Right renal pelvis (tissue), 4 donors: ENCODE measurements around the gene STK40. TPM values are rescaled to one million over a fixed set of nuclear protein-coding genes. Genes with fewer than 3 reads are reported as not detected.

Experiments used
- DNase-seq, 4 donors: peaks; one replicate each; pipeline ENCODE4 v3.0.0-alpha.2; 2013; ENCODE audit warnings: low read depth in 4 of 4, low spot score in 3 of 4, missing footprints in 1 of 4
- polyA plus RNA-seq, 4 donors: library from polyadenylated mRNA; unstranded; fragments of 120-200 nt; gene quantifications; one replicate each; pipeline ENCODE4 v1.2.1, GENCODE V29; 2013; ENCODE audit not compliant: insufficient read length in 4 of 4

Gene STK40
- polyA plus RNA-seq, result 10 to 100 TPM; 40.8 to 48.2 (median 43.7) TPM

GRCh38 chr1:36385410-36386264 lies at the start of gene STK40:
STK40 (minus strand) TSS chr1:36385924; CDS start chr1:36361332, 24,592 bp downstream.
- peak; percentile 94 to 98 (median 98) for DNase-seq

GRCh38 chr1:36433102-36433501 lies 47.4 kb upstream of the STK40 start:
- DNase-seq, result no peak

GRCh38 chr1:36432616-36433015 lies 46.9 kb upstream of the STK40 start:
- no peak for DNase-seq

GRCh38 chr1:36425791-36426190 lies 40.1 kb upstream of the STK40 start:
- DNase-seq, result no peak

GRCh38 chr1:36421649-36422048 lies 35.9 kb upstream of the STK40 start:
- no peak for DNase-seq

GRCh38 chr1:36420836-36421317 lies 35.2 kb upstream of the STK40 start:
- DNase-seq, result peak; percentile 55 to 72 (median 64)

GRCh38 chr1:36420409-36420808 lies 34.7 kb upstream of the STK40 start:
- no peak for DNase-seq

GRCh38 chr1:36419569-36419968 lies 33.8 kb upstream of the STK40 start:
- no peak for DNase-seq

GRCh38 chr1:36419140-36419539 lies 33.4 kb upstream of the STK40 start:
- no peak for DNase-seq

GRCh38 chr1:36417931-36418330 lies 32.2 kb upstream of the STK40 start:
- DNase-seq, result no peak

- no peak for DNase-seq
These were observed 30.1 kb upstream of the STK40 start for GRCh38 chr1:36415661-36416326.

- DNase-seq, result no peak
These were observed 28.7 kb upstream of the STK40 start for GRCh38 chr1:36414384-36414783.

GRCh38 chr1:36411674-36412648 lies 26.2 kb upstream of the STK40 start:
- DNase-seq, result no peak

GRCh38 chr1:36408479-36408878 lies 22.8 kb upstream of the STK40 start:
- no peak for DNase-seq

GRCh38 chr1:36406440-36406839 lies 20.7 kb upstream of the STK40 start:
- no peak for DNase-seq

GRCh38 chr1:36402504-36402890 lies 16.8 kb upstream of the STK40 start:
- no peak for DNase-seq

GRCh38 chr1:36401602-36402503 lies 16.1 kb upstream of the STK40 start:
- DNase-seq, result no peak

GRCh38 chr1:36400825-36401601 lies 15.3 kb upstream of the STK40 start:
- DNase-seq, result no peak

- no peak for DNase-seq
These were observed 14.7 kb upstream of the STK40 start for GRCh38 chr1:36400514-36400824.
